Urinary bladder (tissue), 4 donors: ENCODE measurements around the gene YTHDF1. TPM values are rescaled to one million over a fixed set of nuclear protein-coding genes. Genes with fewer than 3 reads are reported as not detected.
"Not testable (repeated sequence)": the region's sequence is repeated elsewhere in the genome, so short reads cannot be mapped to it uniquely, and the experiment has no call there.

ENCODE experiments used
- DNase-seq: peaks from one replicate; pipeline ENCODE4 v3.0.0-alpha.2; 2015; ENCODE audit errors: extremely low spot score
- H3K27ac ChIP-seq: one replicate; pipeline ENCODE4 v1.5.1; 2013; ENCODE audit warnings: low read depth, mild to moderate bottlenecking, moderate library complexity
- H3K36me3 ChIP-seq: one replicate; pipeline ENCODE4 v1.6.1; 2013; ENCODE audit warnings: mild to moderate bottlenecking, moderate library complexity; ENCODE audit not compliant: insufficient read depth
- H3K4me1 ChIP-seq: one replicate; pipeline ENCODE4 v1.6.1; 2013; ENCODE audit warnings: mild to moderate bottlenecking, moderate library complexity; ENCODE audit not compliant: insufficient read depth
- H3K4me3 ChIP-seq: one replicate; pipeline ENCODE4 v1.5.1; 2013; ENCODE audit warnings: low read depth, low read length
- WGBS: extraction: QIAGEN DNeasy Blood & Tissue Kit; methylation state at CpG from one replicate; pipeline ENCODE4 v1.1.7; 2013; 5-methylcytosine and 5-hydroxymethylcytosine counted together
- polyA plus RNA-seq: library from polyadenylated mRNA; stranded (reverse); fragments of 200-250 nt; gene quantifications from one replicate; pipeline ENCODE4 v1.2.3, GENCODE V29; 2013
- total RNA-seq: library from RNA; depleted of rRNA; stranded (reverse); fragments of >200 nt; gene quantifications from one replicate; pipeline ENCODE4 v1.2.3, GENCODE V29; 2014
- donor health status: healthy with polysubstance abuse.
- donor health status: healthy.

Gene YTHDF1
- total and polyA plus RNA-seq, 2 donors = 16.7 to 24.0 TPM

DNA sequence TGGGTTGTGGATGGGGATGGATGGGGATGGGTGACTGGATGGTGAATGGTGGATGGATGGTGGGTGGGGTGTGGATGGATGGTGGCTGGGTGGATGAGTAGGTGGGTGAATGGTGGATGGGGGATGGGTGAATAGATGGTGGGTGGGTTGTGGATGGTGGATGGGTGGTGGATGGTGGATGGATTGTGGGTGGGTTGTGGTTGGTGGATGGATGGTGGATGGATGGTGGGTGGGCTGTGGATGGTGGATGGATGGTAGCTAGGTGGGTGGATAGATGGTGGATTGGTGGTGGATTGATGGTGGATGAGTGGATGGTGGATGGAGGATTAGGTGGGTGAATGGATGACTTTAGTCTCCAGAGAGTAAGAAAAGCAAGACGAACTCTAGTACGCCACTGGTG, 57.6 kb downstream of the YTHDF1 start:
- H3K36me3 ChIP-seq = no peaks in the 10 kb centered on the region
- whole genome bisulfite sequencing = 92% methylated on average over 2 of the region's 2 CpGs
- H3K27ac ChIP-seq = no peak overlapping the region
- H3K4me1 ChIP-seq = no peaks in the 10 kb centered on the region
- H3K4me3 ChIP-seq = no peak overlapping the region
- no peak for DNase-seq

DNA sequence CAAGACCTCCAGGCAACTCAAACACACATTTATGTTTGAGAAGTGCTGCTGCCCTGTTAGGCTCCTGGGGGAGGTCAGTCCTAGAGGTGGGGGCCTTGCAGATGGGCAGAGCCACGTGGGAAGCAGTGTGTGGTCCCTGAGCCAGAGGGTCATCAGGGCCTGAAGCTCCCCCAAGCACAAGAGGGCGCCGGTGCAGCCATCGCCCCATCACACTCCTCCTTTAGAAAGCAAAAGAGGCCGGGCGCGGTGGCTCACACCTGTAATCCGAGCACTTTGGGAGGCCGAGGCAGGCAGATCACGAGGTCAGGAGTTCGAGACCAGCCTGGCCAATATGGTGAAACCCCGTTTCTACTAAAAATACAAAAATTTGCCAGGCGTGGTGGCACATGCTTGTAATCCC, 58.5 kb downstream of the YTHDF1 start:
- not testable (repeated sequence) for DNase-seq, H3K4me1 ChIP-seq, H3K36me3 ChIP-seq, H3K27ac ChIP-seq, H3K4me3 ChIP-seq
- 82% methylated on average over 13 of the region's 13 CpGs for WGBS

DNA sequence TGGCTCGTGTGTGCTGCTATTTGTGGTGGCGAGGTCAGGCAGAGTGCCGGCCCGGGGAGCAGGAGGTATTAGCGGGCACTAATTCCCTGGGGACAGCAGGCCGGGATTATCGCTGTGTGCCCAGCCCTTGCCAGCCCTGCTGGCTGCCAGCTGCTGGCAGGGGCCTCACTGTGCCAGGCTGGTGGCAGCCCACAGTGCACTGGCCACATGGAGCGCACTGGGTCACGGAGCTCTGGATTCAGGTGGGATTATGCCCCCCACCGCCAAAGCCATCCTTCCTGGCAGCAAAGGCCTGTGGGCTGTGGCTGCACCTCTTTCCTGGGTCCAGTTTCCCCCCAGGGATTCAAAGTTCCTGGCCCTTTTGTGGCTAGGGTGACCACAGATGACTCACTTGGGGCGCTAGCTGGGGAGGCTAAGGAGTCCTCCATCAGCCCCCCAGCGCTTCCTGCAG, 59.7 kb downstream of the YTHDF1 start:
- no peaks in the 10 kb centered on the region for H3K36me3 ChIP-seq
- WGBS = 81% methylated on average over 12 of the region's 12 CpGs
- no peak for DNase-seq

DNA sequence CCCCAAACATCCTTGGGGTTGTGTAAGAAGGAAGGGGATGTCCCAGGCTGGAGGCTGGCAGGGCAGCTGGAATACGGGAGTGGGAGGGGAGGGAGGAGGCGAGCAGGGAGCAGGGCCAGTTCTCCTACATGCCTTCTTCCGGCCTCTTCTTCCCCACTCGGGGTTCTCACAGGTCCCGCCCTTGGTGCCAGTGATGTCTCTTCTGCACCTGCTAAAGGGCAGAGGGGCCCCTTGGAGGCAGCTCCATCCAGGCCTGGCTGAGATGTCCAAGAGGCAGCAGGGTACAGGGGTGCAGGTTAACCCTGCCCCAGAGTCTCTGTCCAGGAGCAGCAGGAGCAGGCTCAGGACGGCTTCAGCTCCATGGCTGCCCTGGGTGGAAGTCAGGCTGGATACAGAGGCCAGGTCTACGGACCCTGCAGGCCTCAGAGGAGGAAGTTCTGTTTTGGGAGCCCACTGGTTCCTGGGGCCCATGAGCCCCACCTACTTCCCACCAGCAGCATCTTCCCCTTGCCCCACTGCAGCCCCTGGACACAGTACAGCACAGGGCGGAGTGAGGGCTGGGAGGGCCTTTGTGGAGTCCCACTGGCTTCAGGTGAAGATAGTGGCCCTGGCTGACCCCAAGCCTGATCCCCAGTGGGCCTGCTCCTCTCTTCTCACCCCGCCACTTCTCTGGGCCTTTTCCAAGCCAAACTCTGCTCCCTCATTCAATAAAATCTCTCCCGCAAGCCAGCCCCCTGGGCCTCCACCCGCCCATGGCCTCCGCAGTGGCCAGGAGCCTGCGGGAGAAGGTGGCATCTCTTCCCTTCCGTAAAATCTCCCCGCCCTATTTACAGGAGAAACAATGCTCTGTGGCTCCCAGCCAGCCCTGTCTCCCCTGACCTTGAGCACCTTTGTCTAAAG, 60.4 kb downstream of the YTHDF1 start:
- no peaks in the 10 kb centered on the region for H3K4me1 ChIP-seq
- no peak overlapping the region for H3K27ac ChIP-seq
- WGBS = 59% methylated on average over 15 of the region's 15 CpGs
- no peak overlapping the region for H3K4me3 ChIP-seq
- no peaks in the 10 kb centered on the region for H3K36me3 ChIP-seq
- no peak for DNase-seq

More for the DNA sequence above, 59.7 kb downstream of the YTHDF1 start:
- no peak overlapping the region for H3K27ac ChIP-seq
- no peaks in the 10 kb centered on the region for H3K4me1 ChIP-seq
- H3K4me3 ChIP-seq = no peak overlapping the region

DNA sequence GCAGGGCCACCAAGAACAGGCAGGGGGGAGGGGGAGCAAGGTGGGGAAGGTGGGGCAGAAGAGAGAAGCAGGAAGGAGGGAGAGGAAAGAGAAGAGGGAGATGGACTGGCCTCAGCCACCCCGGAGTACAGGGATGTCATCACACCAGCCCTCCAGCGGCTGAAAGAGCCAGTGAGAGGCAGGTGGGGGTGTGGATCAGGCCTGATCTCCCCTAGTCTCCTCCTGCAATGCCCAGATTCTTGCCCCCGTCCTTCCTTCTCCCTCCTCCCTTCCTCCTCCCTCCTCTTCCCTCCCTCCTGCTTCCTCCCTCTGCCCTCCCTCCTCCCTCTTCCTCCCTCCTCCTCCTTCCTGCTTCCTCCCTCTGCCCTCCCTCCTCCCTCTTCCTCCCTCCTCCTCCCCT, 61.5 kb downstream of the YTHDF1 start:
- Histone ChIP-seq H3K36me3 (no peaks in the 10 kb centered on the region), H3K27ac (no peak overlapping the region), H3K4me3 (no peak overlapping the region), H3K4me1 (no peaks in the 10 kb centered on the region)
- DNase-seq = no peak
- 27% methylated on average over 3 of the region's 3 CpGs for WGBS

DNA sequence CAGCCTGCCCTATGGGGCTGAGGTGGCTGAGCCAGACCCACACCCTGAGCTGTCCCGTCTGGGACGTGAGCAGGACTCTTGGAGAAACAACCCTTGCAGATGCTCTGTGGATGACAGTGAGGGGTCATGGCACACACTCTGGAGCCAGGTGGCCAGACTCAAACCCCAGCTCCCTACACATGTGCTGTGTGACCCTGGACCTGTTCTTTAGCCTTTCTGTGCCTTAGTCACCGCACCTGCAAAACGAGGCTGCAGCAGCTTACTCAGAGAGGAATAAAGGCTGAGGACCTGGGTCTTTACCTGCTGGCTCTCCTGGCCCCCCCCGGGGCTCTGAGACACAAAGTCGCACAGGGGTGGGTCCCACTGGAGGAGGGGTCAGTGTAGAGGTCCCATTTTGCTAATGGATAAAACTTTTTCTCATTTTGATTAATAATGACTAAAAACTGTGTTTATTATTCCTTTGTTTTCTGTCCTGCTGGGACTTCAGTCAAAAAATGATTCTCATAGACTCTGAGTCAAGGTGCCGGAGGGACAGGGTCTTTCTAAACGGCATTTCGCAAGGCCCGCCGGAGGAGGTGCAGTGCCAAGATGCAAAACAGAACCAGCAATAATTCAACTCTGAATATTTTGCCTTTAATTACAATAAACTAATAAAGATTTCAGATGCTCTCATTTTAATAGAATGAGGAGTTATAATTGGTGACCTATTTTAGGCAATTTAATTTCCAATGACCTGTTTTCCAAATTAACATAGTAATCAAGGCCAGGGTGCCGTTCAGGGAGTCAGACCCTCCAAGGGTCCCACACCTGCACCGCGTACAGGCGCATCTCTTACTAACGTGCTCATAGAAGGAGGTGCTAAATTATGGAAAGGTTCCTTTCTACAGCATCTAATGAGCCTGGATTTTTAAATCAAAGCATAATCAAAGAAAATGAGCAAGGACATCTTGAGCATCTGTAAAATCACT, 62.4 kb downstream of the YTHDF1 start:
- no peak for DNase-seq

DNA sequence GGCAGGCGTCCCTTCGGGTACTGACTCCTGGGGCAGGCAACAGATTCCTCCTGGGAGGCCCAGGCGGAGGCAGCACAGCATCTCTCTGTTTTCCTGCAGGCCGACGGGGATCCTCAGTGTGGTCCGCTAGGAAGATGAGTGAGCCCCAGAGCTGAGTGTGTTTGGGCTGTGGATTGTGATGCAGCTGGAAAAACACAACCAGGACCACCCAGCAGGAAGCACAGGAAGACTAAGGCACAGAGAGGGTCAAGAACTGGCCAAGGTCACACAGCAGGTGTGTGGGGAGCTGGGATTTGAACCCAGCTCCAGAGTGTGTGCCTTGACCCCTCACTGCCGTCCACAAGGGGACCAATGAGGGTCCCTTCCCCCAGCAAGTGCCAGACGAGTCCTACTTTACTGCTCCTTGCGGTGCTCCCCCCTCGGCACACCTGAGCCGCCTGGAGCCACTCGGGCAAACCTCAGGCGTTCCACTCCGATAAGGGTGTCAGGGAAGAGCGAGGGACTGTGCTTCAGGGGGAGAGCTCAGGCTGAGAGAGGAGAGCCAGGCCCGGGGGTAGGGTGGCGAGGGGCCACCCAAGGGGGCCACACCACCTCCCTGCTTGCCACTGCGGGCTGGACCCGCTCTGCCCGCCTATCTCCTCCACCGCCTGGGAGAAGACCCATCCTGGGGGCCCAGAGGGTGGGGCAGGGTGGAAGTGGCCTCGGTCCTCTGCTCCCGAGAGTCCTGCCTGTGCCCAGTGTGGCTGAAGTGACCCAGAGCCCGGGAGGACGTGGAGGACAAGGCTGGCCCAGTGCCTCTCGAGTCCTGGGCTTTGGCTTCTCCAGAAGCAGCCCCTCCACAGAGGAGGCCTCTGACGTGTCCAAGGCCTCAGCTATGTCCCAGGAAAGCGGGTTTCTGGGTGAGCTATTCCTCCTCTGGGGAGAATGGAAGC, 63.3 kb downstream of the YTHDF1 start:
- Histone ChIP-seq H3K27ac (no peak overlapping the region), H3K4me1 (no peaks in the 10 kb centered on the region), H3K4me3 (no peak overlapping the region), H3K36me3 (no peaks in the 10 kb centered on the region)
- WGBS = 71% methylated on average over 28 of the region's 28 CpGs
- no peak for DNase-seq

More for the DNA sequence above, 62.4 kb downstream of the YTHDF1 start:
- Histone ChIP-seq H3K4me3 (no peak overlapping the region), H3K36me3 (no peaks in the 10 kb centered on the region), H3K27ac (no peak overlapping the region), H3K4me1 (no peaks in the 10 kb centered on the region)
- 72% methylated on average over 16 of the region's 16 CpGs for WGBS

DNA sequence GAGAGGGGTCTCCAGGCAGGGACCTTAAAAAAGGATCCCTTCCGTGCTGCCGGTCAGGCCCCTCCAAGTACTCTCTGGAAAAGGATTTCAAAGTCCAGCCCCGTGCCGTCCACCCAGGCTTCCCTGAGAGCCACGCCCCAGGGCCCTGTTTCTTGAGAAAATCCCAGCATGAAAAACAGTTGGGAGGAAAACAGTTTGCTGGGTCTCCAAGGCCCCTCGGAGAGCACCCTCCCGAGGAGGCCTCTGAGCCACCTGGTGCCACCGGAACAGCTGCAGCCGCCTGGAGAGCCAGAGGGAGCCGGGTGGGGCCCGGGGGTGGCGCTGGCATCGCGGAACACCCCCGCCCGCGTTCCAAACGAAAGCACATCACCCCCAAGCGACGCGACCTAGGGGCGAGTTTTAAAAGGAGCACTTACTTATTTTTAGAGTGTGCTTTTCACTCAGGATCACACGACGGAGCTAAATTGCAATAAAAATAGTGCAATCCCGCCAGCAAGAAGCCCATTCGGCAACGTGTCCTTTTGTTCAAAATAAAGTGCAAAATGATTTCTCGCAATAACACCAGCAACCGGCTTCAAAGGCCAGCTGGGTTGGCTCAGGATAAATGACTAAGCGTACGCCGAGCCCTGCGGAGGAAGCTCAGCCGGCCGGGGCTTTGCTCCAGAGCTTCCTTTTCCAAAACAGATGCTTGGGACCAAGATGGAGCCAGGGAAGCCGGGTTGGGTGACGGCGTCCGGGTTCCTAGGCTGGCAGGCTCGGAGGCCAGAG, 64.2 kb downstream of the YTHDF1 start:
- Histone ChIP-seq H3K4me1 (no peaks in the 10 kb centered on the region), H3K27ac (no peak overlapping the region), H3K4me3 (no peak overlapping the region), H3K36me3 (no peaks in the 10 kb centered on the region)
- no peak for DNase-seq
- WGBS = 31% methylated on average over 40 of the region's 40 CpGs

DNA sequence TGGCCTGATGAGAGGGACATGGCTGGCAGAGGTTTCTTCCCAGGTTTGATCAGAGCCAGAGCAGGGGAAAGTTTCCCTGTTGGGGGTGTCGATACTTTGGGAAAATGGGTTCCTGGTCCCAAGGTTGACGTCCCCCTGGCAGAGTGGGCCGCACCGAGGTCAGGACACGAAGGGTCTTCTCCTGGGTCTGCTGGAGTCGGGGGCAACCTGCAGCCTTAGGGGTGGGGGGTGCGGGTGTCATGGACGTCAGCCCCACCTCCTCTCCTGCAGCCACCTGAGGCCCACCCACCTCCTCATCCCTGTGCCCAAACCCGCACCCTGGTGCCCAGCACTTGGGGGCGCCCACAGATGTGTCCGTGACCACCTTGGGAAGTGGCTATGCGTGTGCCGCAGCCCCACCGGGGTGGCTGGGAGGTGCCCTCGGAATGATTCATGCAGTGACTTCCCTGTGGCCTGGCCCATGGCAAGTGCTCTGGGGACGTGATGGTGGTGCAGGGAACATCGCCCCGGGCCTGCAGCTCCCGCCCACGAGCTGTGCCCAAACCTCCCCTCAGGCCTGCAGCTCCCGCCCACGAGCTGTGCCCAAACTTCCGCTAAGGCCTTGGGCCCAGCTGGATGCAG, 64.9 kb downstream of the YTHDF1 start:
- DNase-seq = no peak
- H3K27ac ChIP-seq = no peak overlapping the region
- no peak overlapping the region for H3K4me3 ChIP-seq
- H3K4me1 ChIP-seq = no peaks in the 10 kb centered on the region
- H3K36me3 ChIP-seq = no peaks in the 10 kb centered on the region
- 82% methylated on average over 23 of the region's 23 CpGs for WGBS

DNA sequence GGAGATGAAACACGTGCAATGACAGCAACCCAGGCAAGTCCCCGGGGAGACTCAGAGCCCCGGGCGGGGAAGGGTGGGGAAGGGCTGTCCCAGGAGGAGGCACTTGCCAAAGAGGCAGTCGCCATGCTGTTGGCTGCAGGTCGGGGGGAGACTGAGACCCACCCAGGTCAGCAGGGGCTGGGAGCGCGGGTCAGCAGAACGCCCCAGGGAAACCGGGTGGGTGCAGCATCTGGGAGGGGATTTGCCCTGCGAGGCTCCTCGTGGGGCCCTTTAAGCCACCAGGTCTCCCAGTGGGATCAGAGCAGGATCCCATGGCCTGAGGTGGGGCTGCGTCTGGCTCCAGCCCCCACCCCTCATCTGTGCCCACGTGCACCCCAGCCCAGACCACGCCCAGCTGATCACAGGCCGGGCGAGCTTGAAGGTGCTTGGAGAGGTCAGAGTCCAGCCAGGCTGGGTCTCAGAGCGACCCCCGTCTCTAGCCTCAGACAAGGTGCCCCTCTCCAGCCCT, 65.5 kb downstream of the YTHDF1 start:
- Histone ChIP-seq H3K27ac (no peak overlapping the region), H3K4me3 (no peak overlapping the region), H3K4me1 (no peaks in the 10 kb centered on the region), H3K36me3 (no peaks in the 10 kb centered on the region)
- DNase-seq = no peak
- 80% methylated on average over 19 of the region's 19 CpGs for WGBS

DNA sequence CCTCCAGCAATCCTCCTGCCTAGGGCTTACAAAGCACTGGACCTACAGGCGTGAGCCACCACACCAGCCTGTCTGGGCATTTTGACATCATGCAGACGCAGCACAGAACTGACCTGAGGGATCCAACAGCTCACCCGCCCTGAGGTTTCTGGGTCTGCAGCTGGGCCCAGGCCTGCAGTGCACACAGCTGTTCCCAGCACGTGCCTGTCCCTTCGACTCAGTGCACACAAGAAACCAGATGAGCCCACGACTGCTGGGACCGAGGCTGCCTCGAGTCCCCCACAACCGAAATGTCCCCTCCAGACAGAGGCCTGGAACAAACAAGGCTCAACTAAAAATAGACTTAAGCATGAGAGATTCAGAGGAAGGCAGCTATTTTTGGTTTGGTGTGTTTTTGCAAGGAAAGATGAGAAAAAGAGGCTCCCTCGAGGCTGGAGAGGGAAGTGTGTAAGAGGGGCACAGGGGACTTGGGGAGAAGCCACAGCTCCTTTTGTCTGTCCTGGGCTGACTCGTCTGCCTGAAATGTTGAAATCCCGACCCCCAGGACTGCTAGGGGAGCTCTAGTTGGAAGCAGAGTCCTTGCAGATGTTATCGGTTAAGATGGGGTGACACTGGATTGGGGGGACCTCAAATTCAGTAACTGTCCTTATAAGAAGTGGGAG, 66.3 kb downstream of the YTHDF1 start:
- WGBS = 59% methylated on average over 13 of the region's 13 CpGs
- no peaks in the 10 kb centered on the region for H3K36me3 ChIP-seq
- no peaks in the 10 kb centered on the region for H3K4me1 ChIP-seq
- no peak overlapping the region for H3K27ac ChIP-seq
- no peak overlapping the region for H3K4me3 ChIP-seq
- no peak for DNase-seq
